ENCODE data around the gene DIP2A. TPM values are rescaled to one million over a fixed set of nuclear protein-coding genes. Genes with fewer than 3 reads are reported as not detected.

The DIP2A gene
- total and polyA plus RNA-seq, 2 of the 8 experiments (the other 6 are each of a cell fraction or from before 2014, with no cell fraction given) = 16.0 to 27.1 TPM

DNA sequence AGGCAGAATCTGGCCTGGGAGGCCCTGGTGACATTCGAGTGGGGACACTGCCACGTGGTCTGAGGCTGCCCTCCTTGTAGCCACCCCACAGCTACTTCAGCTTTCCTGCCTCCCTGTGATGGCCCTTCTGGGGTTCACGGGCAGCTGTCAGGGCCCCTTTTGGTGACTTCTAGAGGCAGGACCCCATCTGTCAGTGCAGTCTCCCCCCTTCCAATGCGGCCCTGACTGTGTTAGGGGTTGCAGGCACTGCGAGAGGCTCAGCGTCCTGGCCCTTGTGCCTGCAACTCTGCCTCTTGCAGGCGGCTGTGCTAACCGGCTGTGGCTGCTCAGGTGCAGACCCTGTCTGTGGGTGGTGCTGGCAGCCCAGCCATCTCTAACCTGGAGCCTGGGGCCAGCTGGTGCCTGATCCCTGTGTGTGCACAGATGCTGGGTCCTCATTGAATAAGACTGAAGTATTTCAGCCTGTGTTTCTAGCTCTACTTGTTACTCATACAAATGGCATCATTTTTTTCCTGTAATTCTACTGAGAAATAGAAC lies 84.0 kb downstream of the DIP2A start (continued):
- TF ChIP-seq, protein P1, sequence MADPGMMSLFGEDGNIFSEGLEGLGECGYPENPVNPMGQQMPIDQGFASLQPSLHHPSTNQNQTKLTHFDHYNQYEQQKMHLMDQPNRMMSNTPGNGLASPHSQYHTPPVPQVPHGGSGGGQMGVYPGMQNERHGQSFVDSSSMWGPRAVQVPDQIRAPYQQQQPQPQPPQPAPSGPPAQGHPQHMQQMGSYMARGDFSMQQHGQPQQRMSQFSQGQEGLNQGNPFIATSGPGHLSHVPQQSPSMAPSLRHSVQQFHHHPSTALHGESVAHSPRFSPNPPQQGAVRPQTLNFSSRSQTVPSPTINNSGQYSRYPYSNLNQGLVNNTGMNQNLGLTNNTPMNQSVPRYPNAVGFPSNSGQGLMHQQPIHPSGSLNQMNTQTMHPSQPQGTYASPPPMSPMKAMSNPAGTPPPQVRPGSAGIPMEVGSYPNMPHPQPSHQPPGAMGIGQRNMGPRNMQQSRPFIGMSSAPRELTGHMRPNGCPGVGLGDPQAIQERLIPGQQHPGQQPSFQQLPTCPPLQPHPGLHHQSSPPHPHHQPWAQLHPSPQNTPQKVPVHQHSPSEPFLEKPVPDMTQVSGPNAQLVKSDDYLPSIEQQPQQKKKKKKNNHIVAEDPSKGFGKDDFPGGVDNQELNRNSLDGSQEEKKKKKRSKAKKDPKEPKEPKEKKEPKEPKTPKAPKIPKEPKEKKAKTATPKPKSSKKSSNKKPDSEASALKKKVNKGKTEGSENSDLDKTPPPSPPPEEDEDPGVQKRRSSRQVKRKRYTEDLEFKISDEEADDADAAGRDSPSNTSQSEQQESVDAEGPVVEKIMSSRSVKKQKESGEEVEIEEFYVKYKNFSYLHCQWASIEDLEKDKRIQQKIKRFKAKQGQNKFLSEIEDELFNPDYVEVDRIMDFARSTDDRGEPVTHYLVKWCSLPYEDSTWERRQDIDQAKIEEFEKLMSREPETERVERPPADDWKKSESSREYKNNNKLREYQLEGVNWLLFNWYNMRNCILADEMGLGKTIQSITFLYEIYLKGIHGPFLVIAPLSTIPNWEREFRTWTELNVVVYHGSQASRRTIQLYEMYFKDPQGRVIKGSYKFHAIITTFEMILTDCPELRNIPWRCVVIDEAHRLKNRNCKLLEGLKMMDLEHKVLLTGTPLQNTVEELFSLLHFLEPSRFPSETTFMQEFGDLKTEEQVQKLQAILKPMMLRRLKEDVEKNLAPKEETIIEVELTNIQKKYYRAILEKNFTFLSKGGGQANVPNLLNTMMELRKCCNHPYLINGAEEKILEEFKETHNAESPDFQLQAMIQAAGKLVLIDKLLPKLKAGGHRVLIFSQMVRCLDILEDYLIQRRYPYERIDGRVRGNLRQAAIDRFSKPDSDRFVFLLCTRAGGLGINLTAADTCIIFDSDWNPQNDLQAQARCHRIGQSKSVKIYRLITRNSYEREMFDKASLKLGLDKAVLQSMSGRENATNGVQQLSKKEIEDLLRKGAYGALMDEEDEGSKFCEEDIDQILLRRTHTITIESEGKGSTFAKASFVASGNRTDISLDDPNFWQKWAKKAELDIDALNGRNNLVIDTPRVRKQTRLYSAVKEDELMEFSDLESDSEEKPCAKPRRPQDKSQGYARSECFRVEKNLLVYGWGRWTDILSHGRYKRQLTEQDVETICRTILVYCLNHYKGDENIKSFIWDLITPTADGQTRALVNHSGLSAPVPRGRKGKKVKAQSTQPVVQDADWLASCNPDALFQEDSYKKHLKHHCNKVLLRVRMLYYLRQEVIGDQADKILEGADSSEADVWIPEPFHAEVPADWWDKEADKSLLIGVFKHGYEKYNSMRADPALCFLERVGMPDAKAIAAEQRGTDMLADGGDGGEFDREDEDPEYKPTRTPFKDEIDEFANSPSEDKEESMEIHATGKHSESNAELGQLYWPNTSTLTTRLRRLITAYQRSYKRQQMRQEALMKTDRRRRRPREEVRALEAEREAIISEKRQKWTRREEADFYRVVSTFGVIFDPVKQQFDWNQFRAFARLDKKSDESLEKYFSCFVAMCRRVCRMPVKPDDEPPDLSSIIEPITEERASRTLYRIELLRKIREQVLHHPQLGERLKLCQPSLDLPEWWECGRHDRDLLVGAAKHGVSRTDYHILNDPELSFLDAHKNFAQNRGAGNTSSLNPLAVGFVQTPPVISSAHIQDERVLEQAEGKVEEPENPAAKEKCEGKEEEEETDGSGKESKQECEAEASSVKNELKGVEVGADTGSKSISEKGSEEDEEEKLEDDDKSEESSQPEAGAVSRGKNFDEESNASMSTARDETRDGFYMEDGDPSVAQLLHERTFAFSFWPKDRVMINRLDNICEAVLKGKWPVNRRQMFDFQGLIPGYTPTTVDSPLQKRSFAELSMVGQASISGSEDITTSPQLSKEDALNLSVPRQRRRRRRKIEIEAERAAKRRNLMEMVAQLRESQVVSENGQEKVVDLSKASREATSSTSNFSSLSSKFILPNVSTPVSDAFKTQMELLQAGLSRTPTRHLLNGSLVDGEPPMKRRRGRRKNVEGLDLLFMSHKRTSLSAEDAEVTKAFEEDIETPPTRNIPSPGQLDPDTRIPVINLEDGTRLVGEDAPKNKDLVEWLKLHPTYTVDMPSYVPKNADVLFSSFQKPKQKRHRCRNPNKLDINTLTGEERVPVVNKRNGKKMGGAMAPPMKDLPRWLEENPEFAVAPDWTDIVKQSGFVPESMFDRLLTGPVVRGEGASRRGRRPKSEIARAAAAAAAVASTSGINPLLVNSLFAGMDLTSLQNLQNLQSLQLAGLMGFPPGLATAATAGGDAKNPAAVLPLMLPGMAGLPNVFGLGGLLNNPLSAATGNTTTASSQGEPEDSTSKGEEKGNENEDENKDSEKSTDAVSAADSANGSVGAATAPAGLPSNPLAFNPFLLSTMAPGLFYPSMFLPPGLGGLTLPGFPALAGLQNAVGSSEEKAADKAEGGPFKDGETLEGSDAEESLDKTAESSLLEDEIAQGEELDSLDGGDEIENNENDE (IDR thresholded peaks at IDR 0.05; ENCODE audit: insufficient replicate concordance, low read length) = no peak
- TF ChIP-seq CTBP2 (IDR thresholded peaks at IDR 0.05; ENCODE audit: borderline replicate concordance, insufficient read depth, insufficient read length, low read length) (no peak), YY1 (IDR thresholded peaks at IDR 0.05; ENCODE audit: low read depth, low read length) (no peak), RAD21 (IDR thresholded peaks at IDR 0.05 in 1 of 2, conservative IDR thresholded peaks at IDR 0.05 in 1 of 2; ENCODE audit: low read depth in 2 of 2, low read length in 2 of 2) (no peak), GABPA (IDR thresholded peaks at IDR 0.05; ENCODE audit: borderline replicate concordance, insufficient read depth, low read length) (no peak), ZNF274 (IDR thresholded peaks at IDR 0.05; ENCODE audit: borderline replicate concordance, extremely low read depth, low read length) (no peak), CBX5 (IDR thresholded peaks at IDR 0.05; ENCODE audit: low read depth, low read length) (no peak)
- TF ChIP-seq, protein P2, sequence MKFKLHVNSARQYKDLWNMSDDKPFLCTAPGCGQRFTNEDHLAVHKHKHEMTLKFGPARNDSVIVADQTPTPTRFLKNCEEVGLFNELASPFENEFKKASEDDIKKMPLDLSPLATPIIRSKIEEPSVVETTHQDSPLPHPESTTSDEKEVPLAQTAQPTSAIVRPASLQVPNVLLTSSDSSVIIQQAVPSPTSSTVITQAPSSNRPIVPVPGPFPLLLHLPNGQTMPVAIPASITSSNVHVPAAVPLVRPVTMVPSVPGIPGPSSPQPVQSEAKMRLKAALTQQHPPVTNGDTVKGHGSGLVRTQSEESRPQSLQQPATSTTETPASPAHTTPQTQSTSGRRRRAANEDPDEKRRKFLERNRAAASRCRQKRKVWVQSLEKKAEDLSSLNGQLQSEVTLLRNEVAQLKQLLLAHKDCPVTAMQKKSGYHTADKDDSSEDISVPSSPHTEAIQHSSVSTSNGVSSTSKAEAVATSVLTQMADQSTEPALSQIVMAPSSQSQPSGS (IDR thresholded peaks at IDR 0.05; ENCODE audit: low read length) = no peak
